GM23248 (cell line): ENCODE data around the gene ANKRD53. TPM values are rescaled to one million over a fixed set of nuclear protein-coding genes. Genes with fewer than 3 reads are reported as not detected.

Experiments
- DNase-seq: peaks from one replicate; pipeline ENCODE4 v3.0.0-alpha.2; 2015
- H2AFZ ChIP-seq: fragments of 200-600 bp; sonication (generic); 2 replicates; pipeline ENCODE4 v1.6.1; 2016; ENCODE audit warnings: antibody characterized with exemption
- H3F3A ChIP-seq: fragments of 200-600 bp; sonication (generic); 2 replicates; pipeline ENCODE4 v1.6.1; 2016; ENCODE audit warnings: mild to moderate bottlenecking, antibody characterized with exemption, mixed run types; ENCODE audit not compliant: insufficient read depth
- H3K27ac ChIP-seq: fragments of 200-600 bp; sonication (generic); 2 replicates; pipeline ENCODE4 v1.5.1; 2016; ENCODE audit warnings: mild to moderate bottlenecking
- H3K27me3 ChIP-seq: fragments of 200-600 bp; sonication (generic); replicated peaks from 2 replicates; pipeline ENCODE4 v1.6.1; 2016; ENCODE audit warnings: mild to moderate bottlenecking; ENCODE audit not compliant: insufficient read depth
- H3K36me3 ChIP-seq: fragments of 200-600 bp; sonication (generic); 2 replicates; pipeline ENCODE4 v1.6.1; 2016; ENCODE audit warnings: low read depth, mild to moderate bottlenecking
- H3K4me1 ChIP-seq: fragments of 200-600 bp; sonication (generic); 2 replicates; pipeline ENCODE4 v1.6.1; 2016; ENCODE audit warnings: mild to moderate bottlenecking; ENCODE audit not compliant: insufficient read depth
- H3K4me2 ChIP-seq: fragments of 200-600 bp; sonication (generic); one replicate; pipeline ENCODE4 v1.6.1; 2016; ENCODE audit warnings: mild to moderate bottlenecking; ENCODE audit not compliant: unreplicated experiment
- H3K4me3 ChIP-seq: fragments of 200-600 bp; sonication (generic); 2 replicates; pipeline ENCODE4 v1.5.1; 2016; ENCODE audit warnings: mild to moderate bottlenecking
- H3K79me2 ChIP-seq: fragments of 200-600 bp; sonication (generic); 2 replicates; pipeline ENCODE4 v1.6.1; 2016; ENCODE audit warnings: mild to moderate bottlenecking; ENCODE audit not compliant: insufficient read depth
- H3K9ac ChIP-seq: fragments of 200-600 bp; sonication (generic); 2 replicates; pipeline ENCODE4 v1.6.1; 2016; ENCODE audit warnings: mild to moderate bottlenecking
- H3K9me2 ChIP-seq: fragments of 200-600 bp; sonication (generic); 2 replicates; pipeline ENCODE4 v1.6.1; 2016; ENCODE audit warnings: mixed run types, mild to moderate bottlenecking, moderate library complexity; ENCODE audit not compliant: insufficient read depth
- H3K9me3 ChIP-seq: fragments of 200-600 bp; sonication (generic); one replicate; pipeline ENCODE4 v1.6.1; 2017; ENCODE audit warnings: low read depth
- H4K20me1 ChIP-seq: fragments of 200-600 bp; sonication (generic); 2 replicates; pipeline ENCODE4 v1.6.0; 2016; ENCODE audit not compliant: insufficient read depth
- EZH2 ChIP-seq: fragments of 200-600 bp; sonication (generic); IDR thresholded peaks from 2 replicates; pipeline ENCODE4 v1.6.1; 2018; ENCODE audit warnings: antibody characterized with exemption, mild to moderate bottlenecking; ENCODE audit not compliant: insufficient read depth, poor library complexity, severe bottlenecking
- EZH2phosphoT487 ChIP-seq: fragments of 200-600 bp; sonication (generic); IDR thresholded peaks from 2 replicates; pipeline ENCODE4 v1.6.1; 2018; ENCODE audit warnings: antibody characterized with exemption, moderate library complexity, mild to moderate bottlenecking, low read depth; ENCODE audit not compliant: insufficient read depth
- WGBS, 2 experiments: methylation state at CpG; one replicate each; pipeline ENCODE4 v1.1.6; 2015 to 2017; ENCODE audit warnings: low lambda C conversion rate in 2 of 2, low coverage in 1 of 2; ENCODE audit errors: missing lambda C conversion rate in 2 of 2; 5-methylcytosine and 5-hydroxymethylcytosine counted together
- in situ Hi-C: fragments of 300-500 bp; cut with MboI; formaldehyde crosslinking; loops from 2 replicates; pipeline ENCODE4 v1.15.0; 2020
- polyA plus RNA-seq: library from polyadenylated mRNA; unstranded; fragments of >200 nt; fragmentation: Nextera tagmentation; extraction: Ambion mirVana; gene quantifications from 2 replicates; pipeline ENCODE4 v1.2.1, GENCODE V29; 2016
- total RNA-seq: library from RNA; depleted of rRNA; stranded (reverse); fragments of >200 nt; shearing (Covaris generic); gene quantifications from 2 replicates; pipeline ENCODE4 v1.2.3, GENCODE V29; 2014

The ANKRD53 gene
- total and polyA plus RNA-seq, 2 experiments from 2014 or later = 1.2 TPM; not detected in 1

- Histone ChIP-seq H4K20me1 (no peaks in the 10 kb centered on the region), H3K9me2 (no peaks in the 10 kb centered on the region), H3K9me3 (no peaks in the 10 kb centered on the region), H3K4me2 (no peak overlapping the region), H3K4me3 (no peak overlapping the region), H3K27ac (no peak overlapping the region), H3F3A (0 out of 2 replicates have a peak, but pooled peaks cover 5% of the 10 kb centered on the region), H3K36me3 (no peaks in the 10 kb centered on the region), H2AFZ (no peak overlapping the region), H3K79me2 (no peaks in the 10 kb centered on the region), H3K9ac (no peak overlapping the region), H3K27me3 (no peaks in the 10 kb centered on the region), H3K4me1 (peaks cover 4% of the 10 kb centered on the region; the same call in 1 of the 2 replicates)
- TF ChIP-seq EZH2 (no peak), EZH2phosphoT487 (no peak)
- in situ Hi-C loops = loop anchor here (10.0 kb wide), 1 partner anchor 69 kb away; no protein-coding TSS in a partner anchor
- 65 to 69% methylated on average over 10 to 11 of the region's 11 CpGs for WGBS, 2 experiments
- no peak for DNase-seq
These were observed 35.1 kb upstream of the ANKRD53 start for GRCh38 chr2:70943205-70943871.

- Histone ChIP-seq H3K79me2 (no peaks in the 10 kb centered on the region), H3K4me3 (no peak overlapping the region), H3K27me3 (no peaks in the 10 kb centered on the region), H3K9ac (no peak overlapping the region), H3K4me1 (peaks cover 4% of the 10 kb centered on the region; the same call in 1 of the 2 replicates), H3K27ac (no peak overlapping the region), H3K36me3 (no peaks in the 10 kb centered on the region), H4K20me1 (no peaks in the 10 kb centered on the region), H3K9me3 (no peaks in the 10 kb centered on the region), H3K4me2 (no peak overlapping the region), H3F3A (0 out of 2 replicates have a peak, but pooled peaks cover 5% of the 10 kb centered on the region), H2AFZ (no peak overlapping the region), H3K9me2 (no peaks in the 10 kb centered on the region)
- TF ChIP-seq EZH2phosphoT487 (no peak), EZH2 (no peak)
- DNase-seq = no peak
- WGBS, 2 experiments = 64 to 71% methylated on average over 4 of the region's 4 CpGs
- in situ Hi-C loops = loop anchor here (10.0 kb wide), 1 partner anchor 69 kb away; no protein-coding TSS in a partner anchor
These were observed 34.2 kb upstream of the ANKRD53 start for GRCh38 chr2:70944111-70944690.

GRCh38 chr2:70946832-70947442 is 31.5 kb upstream of the ANKRD53 start:
- 26 to 29% methylated on average over 8 of the region's 8 CpGs for WGBS, 2 experiments
- H3F3A ChIP-seq = 0 out of 2 replicates have a peak, but pooled peaks cover 5% of the 10 kb centered on the region
- H3K4me3 ChIP-seq = no peak overlapping the region
- H3K36me3 ChIP-seq = no peaks in the 10 kb centered on the region
- in situ Hi-C loops = loop anchor here (10.0 kb wide), 1 partner anchor 72 kb away; no protein-coding TSS in a partner anchor
- H3K9me3 ChIP-seq = no peaks in the 10 kb centered on the region
- TF ChIP-seq EZH2phosphoT487 (no peak), EZH2 (no peak)
- H3K9me2 ChIP-seq = no peaks in the 10 kb centered on the region
- H3K27me3 ChIP-seq = no peaks in the 10 kb centered on the region
- peaks cover 4% of the 10 kb centered on the region; the same call in 1 of the 2 replicates for H3K4me1 ChIP-seq
- no peak overlapping the region for H3K27ac ChIP-seq
- no peaks in the 10 kb centered on the region for H3K79me2 ChIP-seq
- no peak overlapping the region for H3K9ac ChIP-seq
- H4K20me1 ChIP-seq = no peaks in the 10 kb centered on the region
- DNase-seq = peak; percentile 64
- no peak overlapping the region for H3K4me2 ChIP-seq
- no peak overlapping the region; the same call in 1 of the 2 replicates for H2AFZ ChIP-seq

- Histone ChIP-seq H3K9me2 (no peaks in the 10 kb centered on the region), H2AFZ (peak overlapping the region; percentile 93), H3F3A (0 out of 2 replicates have a peak, but pooled peaks cover 5% of the 10 kb centered on the region), H4K20me1 (no peaks in the 10 kb centered on the region), H3K4me3 (peak overlapping the region; percentile 64; the same call in 1 of the 2 replicates), H3K9ac (peak overlapping the region; percentile 41; the same call in 1 of the 2 replicates), H3K36me3 (no peaks in the 10 kb centered on the region), H3K79me2 (no peaks in the 10 kb centered on the region), H3K27me3 (0 out of 2 replicates have a peak, but pooled peaks cover 2% of the 10 kb centered on the region), H3K9me3 (no peaks in the 10 kb centered on the region), H3K4me1 (peaks cover 4% of the 10 kb centered on the region; the same call in 1 of the 2 replicates), H3K4me2 (peak overlapping the region; percentile 89), H3K27ac (no peak overlapping the region)
- 47 to 50% methylated on average over 11 of the region's 11 CpGs for WGBS, 2 experiments
- TF ChIP-seq EZH2phosphoT487 = no peak
- no peak for TF ChIP-seq EZH2
- in situ Hi-C loops = loop anchor here (10.0 kb wide), 1 partner anchor 73 kb away; no protein-coding TSS in a partner anchor
- DNase-seq = peak; percentile 73
These were observed 30.8 kb upstream of the ANKRD53 start for GRCh38 chr2:70947556-70948184.
